G401 (cell line): ENCODE results near the gene FAM76B. TPM values are rescaled to one million over a fixed set of nuclear protein-coding genes. Genes with fewer than 3 reads are reported as not detected.
A peak's percentile ranks its signal among the peaks of the same experiment; 100 is the strongest.

Experiments
- DNase-seq: peaks from one replicate; pipeline ENCODE4 v3.0.0-alpha.2; 2015; ENCODE audit warnings: low spot score
- in situ Hi-C: cut with HindIII; loops from 2 replicates; pipeline ENCODE4 v1.10.0; 2016; ENCODE audit warnings: low sequenced_read_pairs, mixed read lengths
- total RNA-seq: library from RNA; depleted of rRNA; stranded (reverse); fragments of >200 nt; shearing (Covaris generic); gene quantifications from 2 replicates; pipeline ENCODE4 v1.2.3, GENCODE V29; 2014

FAM76B gene
- total RNA-seq, 1 experiment from 2014 or later: 13.1 TPM

DNA sequence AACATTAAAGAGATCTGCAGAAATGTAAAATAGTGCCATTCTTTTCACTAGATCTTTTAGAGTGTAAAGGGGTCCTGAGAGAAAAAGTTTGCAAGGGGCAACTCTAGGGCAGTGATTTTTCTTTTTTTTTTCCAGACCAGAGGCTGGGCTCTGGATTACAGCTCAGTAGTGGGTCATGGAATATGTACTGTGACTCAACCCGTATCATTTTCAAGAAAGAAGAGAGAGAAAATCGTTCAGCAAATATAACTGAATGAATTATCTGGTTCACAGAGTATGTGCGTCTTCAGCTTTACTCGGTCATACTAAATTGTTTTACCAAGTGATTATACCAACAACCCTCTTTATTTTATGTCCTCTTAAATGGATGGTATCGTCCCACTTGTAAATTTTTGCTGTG, 4.5 kb upstream of the FAM76B start:
- no peak for DNase-seq
- in situ Hi-C loops: no loop called here

DNA sequence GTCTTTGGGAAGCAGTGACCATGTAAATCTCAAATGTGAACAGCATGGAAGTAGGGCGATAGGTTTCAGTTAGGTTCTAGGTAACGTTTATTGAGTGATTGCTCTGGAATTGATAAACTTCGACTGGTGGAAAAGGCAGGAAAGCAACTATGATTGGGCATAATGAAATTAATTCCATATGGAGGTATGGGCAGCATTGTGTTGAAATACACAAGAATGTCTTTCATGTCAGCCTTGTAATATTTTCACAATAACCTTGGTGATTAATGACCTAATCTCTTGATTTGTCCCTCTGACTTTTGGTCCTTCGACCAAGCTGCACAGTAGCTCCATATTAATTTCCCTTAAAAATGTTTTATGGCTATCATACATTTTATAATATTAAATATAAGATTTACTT, 3.5 kb upstream of the FAM76B start:
- in situ Hi-C loops: no loop called here
- DNase-seq: no peak

DNA sequence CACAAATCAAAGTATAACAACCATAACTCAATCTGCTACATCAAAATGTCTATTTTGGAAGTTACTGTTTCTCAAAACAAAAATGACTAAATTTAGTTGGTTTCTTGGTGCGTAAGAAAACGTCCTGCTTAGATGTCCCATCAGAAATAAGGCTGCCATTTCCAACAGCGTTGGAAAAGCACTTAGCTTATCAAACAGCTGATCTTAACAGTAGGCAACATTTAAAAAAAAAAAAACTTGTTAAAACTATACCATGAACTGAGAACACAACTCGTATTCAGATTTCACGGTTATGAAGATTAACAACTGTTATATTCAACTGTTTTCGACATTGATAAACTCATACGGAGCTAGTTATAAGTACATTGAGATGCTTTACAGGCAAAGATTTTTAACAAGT, 3.1 kb upstream of the FAM76B start:
- in situ Hi-C loops: no loop called here
- no peak for DNase-seq

DNA sequence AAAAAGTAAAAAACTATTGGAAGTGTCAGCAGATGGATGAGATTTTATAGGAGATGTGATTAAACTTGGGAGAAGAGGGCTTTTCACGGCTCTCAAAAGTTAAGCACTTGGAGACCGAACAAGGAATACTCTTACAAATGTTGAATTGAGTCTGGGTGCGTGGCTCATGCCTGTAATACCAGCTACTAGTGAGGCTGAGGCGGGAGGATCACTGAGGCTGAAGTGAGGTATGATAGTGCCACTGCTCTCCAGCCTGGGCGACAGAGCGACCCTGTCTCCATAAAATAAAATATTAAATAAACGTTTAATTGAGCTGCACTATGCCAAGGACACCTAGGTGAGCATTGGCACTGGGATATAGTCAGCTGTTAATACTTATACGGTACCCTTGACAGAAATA, 2.6 kb upstream of the FAM76B start:
- no peak for DNase-seq
- in situ Hi-C loops: no loop called here

DNA sequence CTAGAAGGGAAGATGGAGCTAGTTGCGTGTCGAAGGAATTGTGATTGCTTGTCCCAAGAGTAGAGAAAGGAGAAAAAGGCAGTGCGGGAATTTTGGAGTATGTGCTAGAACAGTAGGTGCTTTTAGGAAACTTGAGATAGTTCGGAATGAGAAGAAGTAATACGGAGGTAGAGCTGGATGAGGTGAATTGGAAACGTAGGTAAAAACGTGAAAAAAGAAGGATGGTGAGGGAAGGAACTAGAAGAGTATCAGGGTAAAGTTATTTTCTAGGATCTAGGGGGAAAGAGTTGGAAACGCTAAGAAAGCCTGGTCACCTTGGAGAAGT, 2.1 kb upstream of the FAM76B start:
- DNase-seq: no peak
- in situ Hi-C loops: no loop called here

DNA sequence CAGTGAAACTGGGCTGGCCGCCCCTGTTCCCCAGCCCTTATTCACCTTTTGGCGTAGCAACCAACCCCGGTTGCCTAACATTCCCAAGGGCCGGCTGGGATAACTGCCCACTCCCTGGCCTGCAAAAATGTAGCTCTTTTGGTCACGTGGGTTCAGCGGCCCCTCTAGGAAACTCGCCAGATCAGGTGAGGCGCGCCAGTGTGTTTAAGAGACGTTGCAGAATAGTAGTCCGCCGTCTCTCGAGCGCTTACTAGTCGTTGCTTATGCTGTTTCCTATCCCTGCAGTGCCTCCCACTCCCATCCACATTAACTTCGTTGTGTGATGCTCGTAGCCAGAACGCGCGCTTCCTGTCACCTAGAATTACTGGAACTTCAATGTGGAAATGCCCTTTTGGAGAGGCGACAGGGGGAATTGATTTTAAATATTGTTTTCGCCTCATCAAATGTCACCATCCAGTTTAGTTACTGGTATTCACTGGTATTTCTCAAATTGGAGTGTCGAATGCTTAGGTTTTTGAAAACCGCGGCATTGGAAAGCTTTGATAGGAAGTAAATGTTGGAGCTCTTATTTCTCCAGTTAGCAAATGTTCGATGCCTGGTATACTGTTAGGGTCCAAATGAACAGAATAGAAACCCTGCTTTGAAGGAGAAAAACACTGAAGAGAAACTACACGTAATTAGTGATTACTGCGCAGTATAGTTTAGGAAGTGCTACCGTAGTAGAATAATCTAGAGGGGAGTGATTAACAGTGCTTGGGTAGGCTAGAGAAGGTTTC, 1.5 kb upstream of the FAM76B start:
- DNase-seq: peak; percentile 65
- in situ Hi-C loops: no loop called here

DNA sequence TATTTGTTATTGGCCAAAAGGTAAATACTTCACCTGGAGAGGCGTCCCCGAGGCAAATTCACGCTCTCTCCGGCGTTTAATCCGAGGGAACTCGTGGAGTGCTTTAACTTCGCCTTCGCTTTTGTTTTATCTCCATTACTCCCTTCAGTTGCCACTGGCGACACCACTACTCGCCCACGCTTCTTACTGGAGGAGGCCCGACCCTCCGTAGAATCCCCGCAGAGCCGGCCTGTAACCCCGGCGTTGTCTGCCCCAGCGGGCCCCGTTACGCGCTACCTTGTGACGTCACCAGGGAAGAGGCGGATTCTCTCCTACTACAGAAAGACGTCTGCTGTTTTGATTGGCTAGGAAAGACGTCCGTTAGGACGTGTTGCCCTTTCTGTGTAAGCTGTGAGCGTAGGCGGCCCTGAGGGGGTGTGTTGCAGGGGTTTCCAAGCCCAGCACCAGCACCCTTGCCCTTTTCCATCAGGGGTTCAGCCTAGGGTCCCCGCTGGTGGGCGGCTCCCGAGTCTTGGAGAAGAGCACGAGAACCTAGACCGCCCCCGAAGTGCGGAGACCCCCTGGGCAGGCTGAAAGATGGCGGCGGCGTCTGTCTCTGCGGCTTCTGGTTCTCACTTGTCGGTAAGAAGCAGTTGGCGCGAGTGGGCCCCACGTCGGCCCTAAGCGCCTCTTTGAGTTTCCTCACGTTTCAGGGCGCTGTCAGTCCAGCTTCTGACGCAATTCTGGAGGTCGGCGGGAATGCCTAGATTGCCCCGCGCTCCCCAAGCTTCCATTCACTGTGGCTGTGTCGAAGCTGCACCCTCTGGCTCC, 746 bp upstream of the FAM76B start, which contains the start of gene CEP57:
CEP57 (plus strand) TSS at position 376 of the 810 bp plus-strand sequence; CDS start at position 577, 201 bp downstream.
- in situ Hi-C loops: no loop called here

DNA sequence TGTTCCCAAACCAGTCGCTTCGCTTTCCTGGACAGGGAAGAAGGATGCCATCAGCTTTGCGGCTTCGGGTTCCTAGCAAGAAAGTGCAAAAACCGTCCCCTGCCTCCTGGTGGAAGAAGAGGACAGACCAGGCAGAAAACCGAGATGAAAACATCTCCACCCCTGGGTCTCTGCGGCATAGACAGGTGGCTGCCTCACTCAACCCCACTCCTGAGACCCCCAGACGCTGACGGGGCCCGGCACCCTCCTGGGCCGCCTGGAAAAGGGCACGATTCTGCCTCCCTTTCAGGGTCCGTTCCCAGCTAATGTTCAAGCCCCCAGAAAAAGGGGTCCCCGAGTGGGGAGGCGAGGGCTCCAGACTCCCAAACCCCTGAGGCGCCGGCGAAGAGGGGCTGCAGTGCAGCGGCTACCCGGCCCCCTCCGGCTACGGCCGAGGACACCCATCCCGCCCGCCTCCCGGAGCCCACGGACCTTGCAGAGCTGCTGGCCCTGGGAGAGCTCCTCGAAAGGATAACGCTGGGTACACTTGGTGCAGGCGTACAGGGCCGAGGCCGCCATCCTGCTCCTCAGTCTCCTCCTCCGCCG, 569 bp downstream of the FAM76B start:
- DNase-seq: peak; percentile 49
- in situ Hi-C loops: no loop called here

More for the DNA sequence above, 746 bp upstream of the FAM76B start, which contains the start of gene CEP57:
- DNase-seq: peak; percentile 99

DNA sequence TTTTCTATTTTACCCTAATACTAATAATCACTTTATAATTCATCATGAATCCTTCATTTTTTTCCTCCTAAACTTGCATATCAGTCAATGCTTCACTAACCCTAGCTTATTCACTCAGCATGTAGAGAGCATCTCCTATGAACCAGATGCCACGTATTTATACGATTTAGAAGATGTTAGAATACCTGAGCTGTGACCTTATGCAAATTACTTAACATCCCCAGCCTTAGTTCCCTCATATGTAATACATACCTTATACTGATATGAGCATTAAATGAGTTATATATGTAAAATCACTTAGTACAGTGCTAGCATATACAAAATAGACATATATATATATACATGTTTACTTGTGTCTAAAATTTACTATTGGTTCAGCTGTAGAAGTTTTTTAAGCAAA, 9.0 kb downstream of the FAM76B start:
- DNase-seq: no peak
- in situ Hi-C loops: no loop called here

DNA sequence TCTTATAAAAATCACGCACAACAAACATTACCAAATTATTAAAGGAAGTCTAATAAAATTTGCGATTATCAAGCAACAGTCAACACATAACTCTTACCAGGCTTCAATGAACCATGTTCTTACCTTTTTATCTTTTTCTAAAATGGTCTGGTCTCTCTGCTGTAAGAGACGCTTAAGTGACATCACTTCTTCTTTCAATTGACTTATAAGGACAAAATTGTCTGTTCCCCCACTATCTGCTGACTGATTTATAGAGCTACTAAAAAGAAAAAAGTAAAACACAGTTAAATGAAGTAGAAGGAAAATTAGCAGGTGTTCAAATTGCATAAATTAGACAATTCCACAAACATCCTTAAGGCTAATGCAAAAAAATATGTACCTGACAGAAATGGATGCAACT, 10.9 kb downstream of the FAM76B start:
- in situ Hi-C loops: no loop called here

DNA sequence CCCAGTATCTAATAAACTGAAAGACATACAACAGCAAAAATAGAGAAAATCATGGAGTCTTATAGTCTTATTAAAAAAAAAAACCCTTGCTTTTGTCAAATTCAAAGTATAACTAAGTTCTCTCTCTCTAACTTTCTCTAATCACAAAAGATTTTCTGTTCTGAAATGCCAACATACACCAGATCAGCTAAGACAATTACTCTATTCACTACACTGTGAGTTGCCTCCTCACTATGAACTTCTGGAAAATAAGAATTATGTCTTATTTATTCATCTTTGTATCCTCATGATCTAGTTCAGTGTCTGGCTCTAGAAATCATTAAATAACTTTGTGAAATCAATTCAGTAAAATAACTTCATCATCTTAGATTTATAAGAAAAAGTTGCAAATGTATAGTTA, 12.7 kb downstream of the FAM76B start:
- DNase-seq: no peak
- in situ Hi-C loops: no loop called here

More for the DNA sequence above, 10.9 kb downstream of the FAM76B start:
- no peak for DNase-seq

DNA sequence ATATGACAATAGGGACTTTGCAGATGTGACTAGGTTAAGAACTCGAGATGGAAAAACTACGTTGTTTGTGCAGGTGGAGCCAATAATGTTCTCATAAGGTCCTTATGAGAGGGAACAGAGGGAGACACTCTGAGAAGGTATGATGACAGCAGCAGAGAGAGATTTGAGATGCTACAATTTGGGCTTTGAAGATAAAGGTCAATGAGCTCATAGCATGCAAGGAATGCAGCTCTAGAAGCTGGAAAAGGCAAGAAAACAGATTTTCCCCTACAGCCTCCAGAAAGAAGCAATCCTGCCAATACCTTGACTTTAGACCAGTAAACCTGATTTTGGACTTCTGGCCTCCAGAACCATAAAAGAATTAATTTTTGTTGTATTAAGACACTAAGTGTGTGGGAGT, 21.1 kb downstream of the FAM76B start:
- in situ Hi-C loops: no loop called here

DNA sequence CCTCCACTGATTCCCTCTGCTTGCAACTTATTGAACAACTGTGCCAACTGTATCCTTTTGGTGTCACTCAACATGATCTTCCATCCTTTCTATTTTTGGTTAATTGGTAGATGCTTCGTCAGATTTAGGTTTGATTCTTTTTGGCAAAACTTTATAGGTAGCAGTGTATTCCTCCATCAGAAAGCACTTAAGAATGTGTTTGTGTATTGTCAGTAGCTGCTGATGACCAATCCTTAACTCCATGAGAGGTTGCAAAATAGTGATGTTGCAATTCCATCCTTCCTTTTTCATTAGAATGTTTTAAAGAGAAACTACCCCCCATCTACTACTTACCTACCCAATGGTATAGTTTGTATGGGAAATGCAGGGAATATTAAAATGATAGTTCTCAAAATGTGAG, 22.1 kb downstream of the FAM76B start:
- in situ Hi-C loops: no loop called here
- DNase-seq: no peak

More for the DNA sequence above, 21.1 kb downstream of the FAM76B start:
- no peak for DNase-seq

DNA sequence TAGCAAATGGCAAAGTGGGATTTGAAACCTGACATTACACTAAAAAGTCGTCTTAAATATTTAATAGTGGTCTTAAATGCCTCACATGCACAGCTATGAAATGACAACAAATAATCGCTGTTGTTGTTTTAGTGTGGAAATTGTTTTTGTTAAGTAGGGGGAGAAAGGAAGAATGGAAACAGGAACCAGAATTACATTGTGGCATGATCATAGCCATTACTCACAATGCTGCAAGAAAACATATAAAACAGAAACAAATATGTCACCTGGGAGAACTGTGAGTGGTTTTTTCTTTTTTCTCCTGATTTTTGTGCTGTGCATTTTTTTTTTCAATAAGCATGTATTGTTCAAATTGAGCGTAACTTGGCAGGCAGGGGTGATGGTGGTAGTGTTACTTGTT, 22.9 kb downstream of the FAM76B start:
- in situ Hi-C loops: no loop called here
- no peak for DNase-seq

DNA sequence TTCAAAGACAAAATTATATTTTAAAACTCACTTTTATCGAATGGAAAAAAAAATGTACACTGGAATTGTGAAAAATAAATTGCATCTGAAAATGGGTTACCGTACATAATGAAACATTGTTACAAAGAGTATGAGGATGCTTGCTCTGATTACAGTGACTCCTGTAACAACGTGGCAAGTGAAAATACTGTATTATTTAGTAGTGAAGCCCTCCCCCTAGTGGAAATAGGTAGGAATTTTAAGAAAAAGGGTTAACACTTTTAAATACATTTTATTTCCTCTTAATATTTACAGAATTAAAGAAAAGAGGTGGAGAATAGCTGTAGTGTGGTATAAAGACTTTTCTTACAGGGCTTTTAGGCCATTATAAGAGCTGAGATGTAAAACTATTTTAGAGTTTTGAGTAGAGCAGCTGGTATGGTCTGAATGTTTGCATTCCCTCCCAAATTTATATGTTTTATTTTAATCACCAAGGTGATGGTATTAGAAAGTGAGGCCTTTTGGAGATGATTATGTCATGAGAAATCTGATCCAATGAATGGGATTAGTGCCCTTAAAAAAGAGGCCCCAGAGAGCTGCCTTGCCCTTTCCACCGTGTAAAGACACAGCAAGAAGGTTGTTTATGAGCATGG, 25.2 kb downstream of the FAM76B start:
- DNase-seq: peak; percentile 74
- in situ Hi-C loops: no loop called here

DNA sequence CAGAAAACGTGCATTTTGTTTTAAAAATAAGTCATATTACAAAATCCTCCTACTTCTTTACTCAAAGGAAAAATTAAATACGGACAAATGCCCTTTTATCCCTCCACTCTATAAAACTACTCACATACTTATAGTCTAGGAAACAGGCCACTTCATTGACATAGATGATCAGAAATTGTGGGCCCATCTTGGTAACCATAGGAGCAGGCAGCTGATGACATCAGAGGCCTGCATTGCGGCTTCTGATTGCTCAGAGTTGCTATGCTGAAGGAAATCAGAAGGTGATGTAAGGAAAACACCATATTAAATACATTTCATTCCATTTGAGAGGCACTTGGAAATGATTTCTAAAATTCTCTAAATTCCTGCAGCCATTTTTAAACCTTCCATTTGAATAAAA, 27.0 kb downstream of the FAM76B start:
- in situ Hi-C loops: no loop called here
- DNase-seq: no peak

DNA sequence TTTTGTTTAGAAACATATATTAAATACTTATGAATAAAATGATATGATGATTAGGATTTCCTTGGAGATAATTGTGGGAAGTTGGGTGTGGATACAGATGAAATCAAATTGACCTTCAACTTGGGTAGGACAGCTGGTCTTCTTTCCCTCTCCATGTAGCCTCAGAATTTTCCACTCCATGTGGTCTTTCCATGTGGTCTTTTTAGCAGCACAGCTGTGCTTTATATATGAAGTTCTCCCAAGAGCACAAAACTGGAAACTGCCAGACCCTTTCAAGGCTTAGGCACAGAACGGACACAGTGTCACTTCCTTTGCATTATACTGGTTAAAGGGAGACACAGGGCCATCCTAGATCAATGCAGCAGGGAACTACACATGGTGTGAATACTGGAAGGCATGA, 28.6 kb downstream of the FAM76B start:
- no peak for DNase-seq
- in situ Hi-C loops: no loop called here

DNA sequence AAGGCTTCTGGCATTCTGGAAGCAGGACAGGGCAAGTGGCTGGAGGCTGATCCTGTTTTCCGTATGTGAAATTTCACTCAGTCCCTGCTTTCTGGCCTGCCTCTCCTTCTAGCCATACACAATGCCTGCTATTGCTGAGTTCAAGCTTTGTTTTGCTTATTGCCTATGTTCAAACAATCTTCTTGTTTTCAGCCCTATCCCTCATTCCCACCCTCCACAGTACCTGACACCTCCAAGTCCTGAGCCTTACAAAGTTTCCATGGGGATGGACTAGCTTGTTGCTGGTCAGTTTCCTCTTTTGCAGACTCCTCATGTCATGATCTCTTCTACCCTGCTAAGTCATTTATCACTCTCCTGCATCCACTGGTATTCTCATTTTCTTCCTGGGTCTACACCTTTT, 38.1 kb downstream of the FAM76B start:
- DNase-seq: no peak
- in situ Hi-C loops: no loop called here

DNA sequence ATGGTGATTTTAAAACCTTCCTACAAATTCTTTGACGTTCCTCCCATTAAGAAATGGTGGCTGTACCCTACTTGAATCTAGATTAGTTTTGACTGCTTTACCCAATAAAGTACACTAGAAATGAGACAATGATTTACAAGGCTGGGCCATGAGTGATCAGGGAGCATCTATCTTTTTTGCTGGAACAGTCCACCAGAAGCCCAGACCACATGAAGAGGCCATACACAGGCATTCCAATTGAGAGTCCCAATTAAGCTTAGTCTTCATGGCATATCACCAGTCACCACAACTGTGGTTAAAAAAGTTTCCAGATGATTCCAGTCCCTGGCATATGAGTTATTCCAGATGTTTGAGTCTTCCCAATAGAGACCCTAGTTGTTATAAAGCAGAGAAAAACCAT, 39.5 kb downstream of the FAM76B start:
- in situ Hi-C loops: no loop called here

More for the DNA sequence above, 39.5 kb downstream of the FAM76B start:
- no peak for DNase-seq
